Measurements from ENCODE around the gene GLT6D1.

The GLT6D1 gene

DNA sequence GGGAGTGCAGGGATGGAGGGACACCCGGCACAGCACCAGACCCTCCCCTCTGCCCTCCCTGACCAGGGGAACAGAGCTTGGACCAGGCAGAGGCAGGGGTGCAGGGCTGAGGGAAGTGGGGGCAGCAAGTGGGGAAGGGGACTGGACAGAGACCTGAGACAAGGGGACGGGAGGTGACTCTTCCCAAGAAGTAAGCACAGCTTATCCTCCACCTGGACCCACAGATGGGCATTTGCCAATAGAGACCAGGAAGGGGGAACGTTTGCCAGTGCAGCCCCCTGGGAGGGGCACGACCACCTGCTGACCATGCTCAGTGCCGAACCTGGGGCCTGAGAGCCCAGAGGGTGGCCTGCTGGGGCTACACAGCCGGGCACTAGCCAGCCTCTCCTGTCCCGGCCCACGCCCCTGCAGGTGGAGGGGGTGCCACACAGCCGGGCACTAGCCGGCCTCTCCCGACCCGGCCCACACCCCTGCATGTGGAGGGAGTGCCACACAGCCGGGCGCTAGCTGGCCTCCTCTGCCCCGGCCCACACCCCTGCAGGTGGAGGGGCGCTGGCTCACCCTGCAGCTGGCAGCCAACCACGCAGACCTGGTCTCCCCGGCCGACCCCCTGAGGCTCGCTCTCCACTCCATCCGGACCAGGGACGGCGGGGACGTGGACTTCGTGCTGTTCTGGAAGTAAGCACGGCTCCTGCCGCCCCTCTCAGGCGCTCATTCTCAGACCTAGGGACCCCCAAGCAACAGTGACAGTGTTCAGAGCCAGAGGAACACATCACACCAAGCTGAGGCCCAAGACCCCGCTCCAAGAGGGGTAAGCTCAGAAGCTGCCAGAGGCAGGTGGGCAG lies 24.3 kb downstream of the GLT6D1 start:
- TF ChIP-seq, protein P1, sequence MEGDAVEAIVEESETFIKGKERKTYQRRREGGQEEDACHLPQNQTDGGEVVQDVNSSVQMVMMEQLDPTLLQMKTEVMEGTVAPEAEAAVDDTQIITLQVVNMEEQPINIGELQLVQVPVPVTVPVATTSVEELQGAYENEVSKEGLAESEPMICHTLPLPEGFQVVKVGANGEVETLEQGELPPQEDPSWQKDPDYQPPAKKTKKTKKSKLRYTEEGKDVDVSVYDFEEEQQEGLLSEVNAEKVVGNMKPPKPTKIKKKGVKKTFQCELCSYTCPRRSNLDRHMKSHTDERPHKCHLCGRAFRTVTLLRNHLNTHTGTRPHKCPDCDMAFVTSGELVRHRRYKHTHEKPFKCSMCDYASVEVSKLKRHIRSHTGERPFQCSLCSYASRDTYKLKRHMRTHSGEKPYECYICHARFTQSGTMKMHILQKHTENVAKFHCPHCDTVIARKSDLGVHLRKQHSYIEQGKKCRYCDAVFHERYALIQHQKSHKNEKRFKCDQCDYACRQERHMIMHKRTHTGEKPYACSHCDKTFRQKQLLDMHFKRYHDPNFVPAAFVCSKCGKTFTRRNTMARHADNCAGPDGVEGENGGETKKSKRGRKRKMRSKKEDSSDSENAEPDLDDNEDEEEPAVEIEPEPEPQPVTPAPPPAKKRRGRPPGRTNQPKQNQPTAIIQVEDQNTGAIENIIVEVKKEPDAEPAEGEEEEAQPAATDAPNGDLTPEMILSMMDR (IDR thresholded peaks at IDR 0.05; ENCODE audit: insufficient read depth, low read length, poor library complexity, severe bottlenecking): no peak
- no peak for DNase-seq (ENCODE audit: extremely low read depth, insufficient read length)
- Histone ChIP-seq H3K36me3 (ENCODE audit: control insufficient read depth, insufficient read depth, low read length) (no peaks in the 10 kb centered on the region), H3K27me3 (replicated peaks; ENCODE audit: control insufficient read depth, insufficient read depth, low read length) (no peaks in the 10 kb centered on the region), H3K4me3 (replicated peaks; ENCODE audit: low read depth, low read length) (no peak overlapping the region)

DNA sequence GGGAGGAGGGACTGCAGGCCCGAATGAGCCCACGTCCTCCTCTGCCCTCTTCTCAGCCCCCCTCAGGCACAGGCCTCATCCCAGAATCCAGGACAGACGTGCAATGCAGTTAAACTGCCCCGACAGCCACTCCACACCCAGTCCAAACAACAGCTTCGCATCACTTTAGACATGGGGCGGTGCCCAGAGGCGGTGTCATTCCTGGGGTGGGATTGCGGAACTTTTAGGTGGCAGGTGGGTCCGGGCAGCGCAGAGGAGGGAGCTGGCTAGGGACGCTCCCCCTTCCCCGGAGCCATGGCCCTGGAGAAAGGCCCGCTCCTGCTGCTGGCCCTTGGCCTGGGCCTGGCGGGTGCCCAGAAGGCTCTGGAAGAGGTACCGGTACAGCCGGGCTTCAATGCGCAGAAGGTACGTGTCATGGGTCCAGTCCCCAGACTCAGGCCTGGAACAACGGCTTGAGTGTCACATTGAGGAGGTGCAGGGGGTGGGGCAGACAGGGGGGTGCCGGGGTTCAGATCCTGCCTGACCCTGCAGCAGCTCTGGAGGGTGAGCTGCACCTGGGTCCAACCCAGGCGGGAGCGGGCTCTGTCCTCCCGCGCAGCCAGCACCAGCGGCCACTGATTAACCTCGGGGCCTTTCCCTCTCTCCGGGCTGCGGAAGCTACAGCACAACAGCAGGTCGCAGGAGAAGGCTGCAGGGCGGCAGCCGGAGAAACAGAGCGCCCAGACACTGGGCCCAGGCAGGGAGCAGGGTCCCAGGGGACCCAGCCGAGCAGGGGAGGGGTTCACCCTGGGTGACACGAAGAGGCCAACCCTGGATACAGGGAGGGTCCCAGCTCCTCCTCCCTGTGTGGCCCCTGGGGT lies 25.2 kb downstream of the GLT6D1 start:
- no peaks in the 10 kb centered on the region for H3K27me3 ChIP-seq (replicated peaks; ENCODE audit: control insufficient read depth, insufficient read depth, low read length)
- TF ChIP-seq, protein P1 (IDR thresholded peaks at IDR 0.05; ENCODE audit: insufficient read depth, low read length, poor library complexity, severe bottlenecking): no peak
- DNase-seq (ENCODE audit: extremely low read depth, insufficient read length): no peak
- H3K36me3 ChIP-seq (ENCODE audit: control insufficient read depth, insufficient read depth, low read length): no peaks in the 10 kb centered on the region
- no peak overlapping the region for H3K4me3 ChIP-seq (replicated peaks; ENCODE audit: low read depth, low read length)

DNA sequence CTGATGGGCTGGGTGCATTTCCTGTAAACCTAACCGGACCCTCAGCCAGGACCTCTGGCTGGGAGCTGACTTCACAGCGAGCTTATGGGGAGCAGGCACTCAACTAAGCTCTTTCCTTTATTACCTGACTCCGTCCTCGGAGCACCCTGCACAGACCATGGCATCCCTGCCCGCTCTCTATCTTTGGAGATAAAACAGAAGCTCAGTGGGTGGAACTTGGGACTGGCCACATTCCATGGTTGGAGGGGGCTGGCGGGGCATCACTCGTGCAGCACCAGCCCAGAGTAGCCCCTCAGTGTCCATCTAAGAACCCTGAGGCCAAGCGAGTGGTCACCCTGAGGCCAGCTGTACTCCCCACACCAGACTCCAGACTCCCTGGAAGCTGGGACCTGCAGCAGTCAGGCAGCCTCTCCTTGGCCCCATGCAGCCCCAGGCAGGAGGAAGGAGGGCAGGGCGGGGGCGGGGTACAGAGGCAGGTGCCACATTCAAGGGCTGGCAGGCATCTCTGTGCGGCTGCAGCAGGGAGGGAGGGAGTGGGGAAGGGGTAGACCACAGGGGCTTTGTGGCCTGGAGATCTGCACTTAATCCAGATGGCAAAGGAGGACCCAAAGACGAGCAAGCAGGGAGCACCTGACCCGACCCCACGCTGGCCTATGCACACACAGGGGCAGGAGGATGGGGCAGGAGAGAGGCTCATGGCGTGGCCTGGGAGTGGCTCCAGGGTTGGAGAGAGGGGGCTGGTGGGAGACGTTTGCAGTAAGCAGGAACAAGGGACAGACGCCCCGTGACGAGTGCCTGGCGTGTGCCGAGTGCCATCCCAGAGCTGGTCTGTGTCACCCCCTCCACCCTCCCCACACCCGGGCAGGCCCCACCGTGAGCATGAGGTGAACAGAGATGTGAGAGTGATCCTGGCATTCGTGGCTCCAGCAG lies 26.1 kb downstream of the GLT6D1 start:
- Histone ChIP-seq H3K4me3 (replicated peaks; ENCODE audit: low read depth, low read length) (no peak overlapping the region), H3K27me3 (replicated peaks; ENCODE audit: control insufficient read depth, insufficient read depth, low read length) (no peaks in the 10 kb centered on the region), H3K36me3 (ENCODE audit: control insufficient read depth, insufficient read depth, low read length) (no peaks in the 10 kb centered on the region)
- DNase-seq (ENCODE audit: extremely low read depth, insufficient read length): no peak
- TF ChIP-seq, protein P1 (IDR thresholded peaks at IDR 0.05; ENCODE audit: insufficient read depth, low read length, poor library complexity, severe bottlenecking): no peak

DNA sequence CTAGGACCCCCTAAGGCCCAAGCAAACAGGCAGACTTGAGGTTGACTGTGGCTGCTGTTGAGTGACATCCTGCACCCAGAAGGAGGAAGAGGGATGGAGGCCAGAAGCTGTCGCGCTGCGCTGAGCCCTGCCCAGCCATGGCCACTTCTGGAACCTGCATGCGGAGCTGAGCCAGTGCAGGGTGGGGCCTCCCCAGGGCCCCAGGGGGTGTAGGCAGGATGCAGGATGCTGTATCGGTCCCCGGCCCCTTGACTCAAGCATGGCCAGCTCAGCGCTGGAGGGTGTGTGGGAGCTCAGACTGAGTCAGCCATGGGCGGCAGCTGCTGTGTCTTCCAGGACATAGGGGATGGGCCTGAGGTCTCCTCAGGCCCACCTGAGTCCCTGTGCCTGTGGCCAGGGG lies 26.9 kb downstream of the GLT6D1 start:
- H3K27me3 ChIP-seq (replicated peaks; ENCODE audit: control insufficient read depth, insufficient read depth, low read length): no peaks in the 10 kb centered on the region; the same call in 1 of the 2 replicates

DNA sequence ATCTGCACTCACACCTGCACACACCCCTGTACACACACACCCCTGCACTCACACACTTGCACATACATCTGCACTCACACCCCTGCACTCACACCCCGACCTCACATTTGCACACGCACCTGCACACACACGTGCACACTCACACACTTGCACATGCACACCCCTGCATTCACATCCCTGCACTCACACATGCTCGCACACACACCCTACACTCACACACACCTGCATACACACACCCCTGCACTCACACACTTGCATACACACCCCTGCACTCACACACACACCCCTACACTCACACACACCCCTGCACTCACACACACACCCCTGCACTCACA lies 27.5 kb downstream of the GLT6D1 start:
- no peak overlapping the region for H3K4me3 ChIP-seq (replicated peaks; ENCODE audit: low read depth, low read length)
- no peaks in the 10 kb centered on the region; the same call in 1 of the 2 replicates for H3K27me3 ChIP-seq (replicated peaks; ENCODE audit: control insufficient read depth, insufficient read depth, low read length)
- DNase-seq (ENCODE audit: extremely low read depth, insufficient read length): no peak
- TF ChIP-seq, protein P1 (IDR thresholded peaks at IDR 0.05; ENCODE audit: insufficient read depth, low read length, poor library complexity, severe bottlenecking): no peak
- no peaks in the 10 kb centered on the region for H3K36me3 ChIP-seq (ENCODE audit: control insufficient read depth, insufficient read depth, low read length)

More for the DNA sequence above, 26.9 kb downstream of the GLT6D1 start:
- no peak for DNase-seq (ENCODE audit: extremely low read depth, insufficient read length)
- TF ChIP-seq, protein P1 (IDR thresholded peaks at IDR 0.05; ENCODE audit: insufficient read depth, low read length, poor library complexity, severe bottlenecking): no peak
- Histone ChIP-seq H3K4me3 (replicated peaks; ENCODE audit: low read depth, low read length) (no peak overlapping the region), H3K36me3 (ENCODE audit: control insufficient read depth, insufficient read depth, low read length) (no peaks in the 10 kb centered on the region)

Data from GM06990 (cell line).